Lower leg skin (tissue), 4 donors: Measurements from ENCODE around the gene TGFB2. TPM values are rescaled to one million over a fixed set of nuclear protein-coding genes. Genes with fewer than 3 reads are reported as not detected.

ENCODE experiments used
- DNase-seq, 2 donors: peaks; one replicate each; pipeline ENCODE4 v3.0.0-alpha.2; 2019; ENCODE audit warnings: low spot score in 2 of 2
- H3K4me3 ChIP-seq: fragments of 200-600 bp; sonication (generic); 2 replicates; pipeline ENCODE4 v1.5.1; 2017; ENCODE audit warnings: mild to moderate bottlenecking, low read depth; ENCODE audit not compliant: poor library complexity, severe bottlenecking
- POLR2A ChIP-seq, 2 donors: fragments of 450-650 bp; IDR thresholded peaks; one replicate each; pipeline ENCODE4 v1.6.1; 2016 to 2017; ENCODE audit warnings: antibody characterized with exemption in 2 of 2, mild to moderate bottlenecking in 1 of 2, moderate library complexity in 1 of 2
- WGBS, 2 donors: methylation state at CpG; one replicate each; pipeline ENCODE4 v1.1.5; 2018; 5-methylcytosine and 5-hydroxymethylcytosine counted together
- intact Hi-C: fragments of 100-400 bp; cut with DNase I; formaldehyde crosslinking; loops from one replicate; pipeline ENCODE4 v1.15.0; 2023; ENCODE audit warnings: low total_unique reads
- total RNA-seq, 4 donors: library from RNA; depleted of rRNA; stranded (reverse); fragments of >200 nt; gene quantifications; one replicate each; pipeline ENCODE4 v1.1.0, GENCODE V29; 2016
- TF ChIP-seq, protein P1 (sequence below), 3 donors: fragments of 450-650 bp; IDR thresholded peaks; one replicate each; pipeline ENCODE4 v1.5.1; 2016; ENCODE audit warnings: antibody characterized with exemption in 3 of 3, mild to moderate bottlenecking in 3 of 3, moderate library complexity in 2 of 3

Gene TGFB2
- total RNA-seq, 4 donors from 2014 or later, result 0.55 to 2.9 (median 1.8) TPM

DNA sequence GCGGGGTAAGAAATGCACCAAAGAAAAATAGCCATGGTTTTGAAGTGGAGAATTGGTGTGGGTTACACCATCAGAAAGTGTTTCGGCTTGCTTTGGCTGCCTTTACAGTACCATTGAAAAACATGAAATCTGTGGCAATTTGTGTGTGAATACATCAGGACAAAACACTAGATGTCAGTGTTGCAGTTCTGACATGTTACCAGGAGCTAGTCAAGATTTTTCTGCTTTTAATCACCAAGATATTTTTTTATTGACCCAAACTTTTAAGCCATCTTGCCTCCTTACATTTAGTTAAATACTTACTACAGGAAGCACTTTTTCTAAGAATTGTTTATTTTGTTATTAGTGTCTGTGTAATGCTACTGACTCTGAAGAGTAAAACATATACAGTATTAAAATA lies 45.7 kb upstream of the TGFB2 start:
- WGBS, 2 donors, result 58 to 61% methylated on average over 2 of the region's 2 CpGs
- no peak for TF ChIP-seq POLR2A (IDR thresholded peaks at IDR 0.05)
- TF ChIP-seq, protein P1, sequence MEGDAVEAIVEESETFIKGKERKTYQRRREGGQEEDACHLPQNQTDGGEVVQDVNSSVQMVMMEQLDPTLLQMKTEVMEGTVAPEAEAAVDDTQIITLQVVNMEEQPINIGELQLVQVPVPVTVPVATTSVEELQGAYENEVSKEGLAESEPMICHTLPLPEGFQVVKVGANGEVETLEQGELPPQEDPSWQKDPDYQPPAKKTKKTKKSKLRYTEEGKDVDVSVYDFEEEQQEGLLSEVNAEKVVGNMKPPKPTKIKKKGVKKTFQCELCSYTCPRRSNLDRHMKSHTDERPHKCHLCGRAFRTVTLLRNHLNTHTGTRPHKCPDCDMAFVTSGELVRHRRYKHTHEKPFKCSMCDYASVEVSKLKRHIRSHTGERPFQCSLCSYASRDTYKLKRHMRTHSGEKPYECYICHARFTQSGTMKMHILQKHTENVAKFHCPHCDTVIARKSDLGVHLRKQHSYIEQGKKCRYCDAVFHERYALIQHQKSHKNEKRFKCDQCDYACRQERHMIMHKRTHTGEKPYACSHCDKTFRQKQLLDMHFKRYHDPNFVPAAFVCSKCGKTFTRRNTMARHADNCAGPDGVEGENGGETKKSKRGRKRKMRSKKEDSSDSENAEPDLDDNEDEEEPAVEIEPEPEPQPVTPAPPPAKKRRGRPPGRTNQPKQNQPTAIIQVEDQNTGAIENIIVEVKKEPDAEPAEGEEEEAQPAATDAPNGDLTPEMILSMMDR (IDR thresholded peaks at IDR 0.05), result no peak
- intact Hi-C loops, result no loop called here
- no peak overlapping the region for H3K4me3 ChIP-seq
- DNase-seq, result no peak

DNA sequence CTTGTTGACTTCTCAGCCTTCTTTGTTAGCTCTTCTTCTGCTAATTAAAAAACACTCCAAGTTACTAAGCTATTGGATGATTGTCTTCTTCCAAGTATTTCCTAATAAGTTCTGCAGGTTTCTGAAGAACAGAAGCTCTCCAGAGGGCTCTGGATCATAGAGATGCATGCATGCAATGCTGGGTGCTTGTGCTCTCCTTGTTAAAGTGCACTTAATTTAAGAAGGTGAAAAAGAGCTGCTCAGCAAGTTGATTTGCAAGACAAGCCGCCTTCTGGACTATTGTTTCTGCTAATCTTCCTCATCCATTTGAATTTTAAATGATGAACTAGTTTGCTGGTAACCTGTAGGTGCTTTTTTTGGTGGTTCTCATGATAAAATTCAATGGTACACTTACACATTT lies 43.9 kb upstream of the TGFB2 start:
- 84 to 92% methylated on average over 1 of the region's 1 CpG for WGBS, 2 donors
- TF ChIP-seq, protein P1 (IDR thresholded peaks at IDR 0.05), result no peak
- TF ChIP-seq POLR2A (IDR thresholded peaks at IDR 0.05), result no peak
- H3K4me3 ChIP-seq, result no peak overlapping the region
- intact Hi-C loops, result no loop called here
- no peak for DNase-seq

DNA sequence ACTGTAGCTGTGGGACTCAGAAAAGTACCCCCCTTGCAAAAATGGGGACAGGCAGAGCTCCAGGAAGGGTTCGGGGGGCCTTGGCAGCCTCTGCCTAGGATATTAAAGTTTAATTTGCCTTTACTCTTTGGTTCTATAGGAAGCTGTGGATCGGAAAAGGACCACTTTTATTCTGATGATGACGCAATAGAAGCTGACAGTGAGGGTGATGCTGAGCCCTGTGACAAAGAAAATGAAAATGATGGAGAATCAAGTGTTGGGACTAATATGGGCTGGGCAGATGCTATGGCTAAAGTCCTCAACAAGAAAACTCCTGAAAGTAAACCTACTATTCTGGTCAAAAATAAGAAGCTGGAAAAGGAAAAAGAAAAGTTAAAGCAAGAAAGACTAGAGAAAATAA lies 43.0 kb upstream of the TGFB2 start:
- whole genome bisulfite sequencing, 2 donors, result 97 to 98% methylated on average over 3 of the region's 3 CpGs
- no peak for DNase-seq
- intact Hi-C loops, result no loop called here

GRCh38 chr1:218303176-218303879 lies 41.8 kb upstream of the TGFB2 start:
- H3K4me3 ChIP-seq, result no peak overlapping the region
- intact Hi-C loops, result no loop called here
- TF ChIP-seq, protein P1 (IDR thresholded peaks at IDR 0.05), result no peak
- no peak for TF ChIP-seq POLR2A (IDR thresholded peaks at IDR 0.05)
- no peak for DNase-seq

More for the DNA sequence above, 43.0 kb upstream of the TGFB2 start:
- TF ChIP-seq, protein P1 (IDR thresholded peaks at IDR 0.05), result no peak
- no peak for TF ChIP-seq POLR2A (IDR thresholded peaks at IDR 0.05)
- H3K4me3 ChIP-seq, result no peak overlapping the region

- intact Hi-C loops, result no loop called here
- no peak for DNase-seq
- H3K4me3 ChIP-seq, result no peak overlapping the region
- TF ChIP-seq, protein P1 (IDR thresholded peaks at IDR 0.05), result no peak
- TF ChIP-seq POLR2A (IDR thresholded peaks at IDR 0.05), result no peak
- 71 to 78% methylated on average over 8 of the region's 8 CpGs for WGBS, 2 donors
Observed at GRCh38 chr1:218304281-218305039, 40.7 kb upstream of the TGFB2 start.
